Astrocyte (in vitro differentiated cells and primary cell): Measurements from ENCODE around the gene SOX13.

ENCODE experiments used
- CTCF ChIP-seq: IDR thresholded peaks from 2 replicates; pipeline ENCODE4 v1.5.1; 2011; ENCODE audit warnings: low read depth, mild to moderate bottlenecking, inconsistent platforms, low read length, moderate library complexity; ENCODE audit not compliant: insufficient read depth
- EZH2 ChIP-seq: IDR thresholded peaks from 2 replicates; pipeline ENCODE4 v1.6.1; 2012; ENCODE audit warnings: mild to moderate bottlenecking, low read length, inconsistent platforms; ENCODE audit not compliant: insufficient read depth

- no peak for TF ChIP-seq EZH2
- TF ChIP-seq CTCF = no peak
Measured at GRCh38 chr1:204031098-204031710, 41.7 kb upstream of the SOX13 start.
